Measurements from ENCODE around the gene CLIC1. TPM values are rescaled to one million over a fixed set of nuclear protein-coding genes. Genes with fewer than 3 reads are reported as not detected.

The CLIC1 gene
- total and polyA plus RNA-seq, 10 of the 15 experiments (the other 5 are each of a cell fraction or from before 2014, with no cell fraction given) = 446 to 1,266 (median 636) TPM

DNA sequence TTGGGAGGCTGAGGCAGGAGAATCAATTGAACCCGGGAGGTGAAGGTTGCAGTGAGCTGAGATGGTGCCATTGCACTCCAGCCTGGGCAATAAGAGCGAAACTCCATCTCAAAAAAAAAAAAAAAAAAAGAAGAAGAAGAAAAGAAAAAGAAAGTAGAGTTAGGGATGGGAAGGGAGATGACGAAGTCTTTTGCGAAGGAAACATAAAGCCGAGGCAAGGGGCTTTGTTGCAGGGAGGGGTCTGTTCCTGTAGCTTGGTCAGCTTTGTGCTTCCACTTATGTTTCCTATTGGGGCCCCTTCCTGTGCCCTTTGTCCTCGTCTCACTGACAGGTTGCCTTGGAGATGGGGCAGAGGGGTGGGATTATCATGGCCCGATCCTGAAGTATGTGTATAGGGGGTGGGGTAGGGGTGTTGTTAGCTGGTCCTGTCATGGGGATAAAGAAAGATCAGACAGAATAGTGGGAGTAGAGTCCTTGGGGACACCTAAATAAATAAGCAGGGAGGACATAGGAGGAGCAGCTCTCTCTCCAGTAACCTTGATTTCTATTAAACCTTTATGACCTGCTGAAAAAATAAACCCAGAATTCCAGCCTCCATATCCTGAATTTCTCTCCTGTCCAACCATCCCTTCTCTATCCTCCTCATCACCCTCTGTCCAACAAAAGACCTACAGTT, 1.1 kb upstream of the CLIC1 start:
- ChIA-PET RAD21 (ENCODE audit: unreplicated experiment) (interaction anchor here (0.6 to 6.0 kb wide), 19 partner anchors 7 to 458 kb away, joined by 3 to 53 read pairs (median 7); partner anchors contain the start of genes ABHD16A, AIF1, DDAH2 and DDX39B), CTCF (interaction anchor here (0.8 to 15.8 kb wide), 22 partner anchors 9 to 191 kb away, joined by 3 to 208 read pairs (median 5); partner anchors contain the start of genes ABHD16A, AIF1, ATP6V1G2 and DDAH2), POLR2A (interaction anchor here (0.6 to 9.7 kb wide), 21 partner anchors 8 to 439 kb away, joined by 3 to 158 read pairs (median 9); partner anchors contain the start of genes ABHD16A, BAG6, C6orf47 and DDAH2), SMC1A (ENCODE audit: uncharacterized antibody, unreplicated experiment) (interaction anchor here (0.9 to 6.3 kb wide), 23 partner anchors 9 to 243 kb away, joined by 3 to 45 read pairs (median 6); partner anchors contain the start of genes ABHD16A, DDAH2, GPANK1 and HSPA1B)
- no TSS peak for BruUV-seq (replicated peaks)
- ATAC-seq (0 out of 3 replicates have a peak, but pooled peaks have one; percentile 2), FAIRE-seq (no peak), DNase-seq (ENCODE audit: low read depth, low spot score) (no peak)
- Histone ChIP-seq H3K27ac (ENCODE audit: control insufficient read depth, insufficient read depth) (peak overlapping the region; percentile 99), H3K4me2 (ENCODE audit: control insufficient read depth, insufficient read depth) (peak overlapping the region; percentile 73), H4K20me1 (ENCODE audit: control insufficient read depth, insufficient read depth) (0 out of 2 replicates have a peak, but pooled peaks cover 4% of the 10 kb centered on the region), H3K9ac (ENCODE audit: control insufficient read depth, insufficient read depth, low read length) (peak overlapping the region; percentile 98), H3K27me3 (replicated peaks in 1 of 2; ENCODE audit: control insufficient read depth in 2 of 2, insufficient read depth in 2 of 2, low read length in 1 of 2) (no peaks in the 10 kb centered on the region), H3K79me2 (ENCODE audit: control insufficient read depth, insufficient read depth, low read length) (peaks cover 51% of the 10 kb centered on the region), H3K36me3 (ENCODE audit: control insufficient read depth in 2 of 2, insufficient read depth in 2 of 2, low read length in 1 of 2) (peaks cover 6 to 10% of the 10 kb centered on the region in 2 experiments; a peak in 3 of 4 replicates), H2AFZ (ENCODE audit: control insufficient read depth, low read depth, low read length) (no peak overlapping the region), H3K4me3 (peak overlapping the region; percentile 100), H3K4me1 (ENCODE audit: control insufficient read depth, insufficient read depth, low read length) (peaks cover 28% of the 10 kb centered on the region), H3K9me3 (replicated peaks; ENCODE audit: control insufficient read depth, insufficient read depth, low read length) (no peaks in the 10 kb centered on the region)
- WGBS (ENCODE audit: insufficient coverage, insufficient replicate concordance, low lambda C conversion rate, missing lambda C conversion rate) = 17% methylated on average over 6 of the region's 7 CpGs
- intact Hi-C loops (cut with micrococcal nuclease; ENCODE audit: unreplicated experiment) = loop anchor here (5.0 kb wide), 1 partner anchor 70 kb away; the partner anchor contains the start of genes CSNK2B and LY6G5B
- in situ Hi-C loops (cut with MboI) = no loop called here
- TF ChIP-seq SMARCA5 (IDR thresholded peaks at IDR 0.05) (peak; percentile 46; the same call in 1 of the 2 replicates), POU2F2 (IDR thresholded peaks at IDR 0.05; ENCODE audit: borderline replicate concordance, low read depth, low read length) (no peak), SRF (IDR thresholded peaks at IDR 0.05; ENCODE audit: low read depth in 2 of 2, low read length in 2 of 2) (no peak), ZZZ3 (IDR thresholded peaks at IDR 0.05; ENCODE audit: control insufficient read depth, insufficient read length, low read depth) (no peak), PAX8 (IDR thresholded peaks at IDR 0.05) (no peak), PKNOX1 (IDR thresholded peaks at IDR 0.05) (peak; percentile 23; the same call in 1 of the 2 replicates), NR2C1 (IDR thresholded peaks at IDR 0.05) (peak; percentile 20; the same call in 1 of the 2 replicates), HDGF (IDR thresholded peaks at IDR 0.05) (0 out of 2 replicates have a peak, but pooled peaks have one; percentile 31), CHD4 (IDR thresholded peaks at IDR 0.05) (no peak), EP300 (IDR thresholded peaks at IDR 0.05; ENCODE audit: borderline replicate concordance in 1 of 2, control insufficient read depth in 1 of 2, low read depth in 2 of 2, low read length in 2 of 2) (no peak), CHD1 (IDR thresholded peaks at IDR 0.05; ENCODE audit: low read depth, low read length) (no peak), IKZF2 (IDR thresholded peaks at IDR 0.05) (no peak), NR2C2 (IDR thresholded peaks at IDR 0.05; ENCODE audit: borderline replicate concordance, control insufficient read depth, insufficient read length, low read depth) (no peak), RAD51 (IDR thresholded peaks at IDR 0.05) (peak; percentile 17; the same call in 1 of the 2 replicates), E2F8 (IDR thresholded peaks at IDR 0.05; ENCODE audit: low read depth, partially characterized antibody) (no peak), NFYB (IDR thresholded peaks at IDR 0.05; ENCODE audit: insufficient read depth, low read depth, low read length) (no peak)
- TF ChIP-seq, protein P1, sequence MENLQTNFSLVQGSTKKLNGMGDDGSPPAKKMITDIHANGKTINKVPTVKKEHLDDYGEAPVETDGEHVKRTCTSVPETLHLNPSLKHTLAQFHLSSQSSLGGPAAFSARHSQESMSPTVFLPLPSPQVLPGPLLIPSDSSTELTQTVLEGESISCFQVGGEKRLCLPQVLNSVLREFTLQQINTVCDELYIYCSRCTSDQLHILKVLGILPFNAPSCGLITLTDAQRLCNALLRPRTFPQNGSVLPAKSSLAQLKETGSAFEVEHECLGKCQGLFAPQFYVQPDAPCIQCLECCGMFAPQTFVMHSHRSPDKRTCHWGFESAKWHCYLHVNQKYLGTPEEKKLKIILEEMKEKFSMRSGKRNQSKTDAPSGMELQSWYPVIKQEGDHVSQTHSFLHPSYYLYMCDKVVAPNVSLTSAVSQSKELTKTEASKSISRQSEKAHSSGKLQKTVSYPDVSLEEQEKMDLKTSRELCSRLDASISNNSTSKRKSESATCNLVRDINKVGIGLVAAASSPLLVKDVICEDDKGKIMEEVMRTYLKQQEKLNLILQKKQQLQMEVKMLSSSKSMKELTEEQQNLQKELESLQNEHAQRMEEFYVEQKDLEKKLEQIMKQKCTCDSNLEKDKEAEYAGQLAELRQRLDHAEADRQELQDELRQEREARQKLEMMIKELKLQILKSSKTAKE (IDR thresholded peaks at IDR 0.05; ENCODE audit: low read depth, poor library complexity, severe bottlenecking) = no peak

Data from GM12878 (cell line).